Measurements from ENCODE around the gene DCST2. TPM values are rescaled to one million over a fixed set of nuclear protein-coding genes. Genes with fewer than 3 reads are reported as not detected.
"Not testable (repeated sequence)": the region's sequence is repeated elsewhere in the genome, so short reads cannot be mapped to it uniquely, and the experiment has no call there.

DCST2 gene
- total RNA-seq, 1 experiment from 2014 or later, result not detected

GRCh38 chr1:154998818-154999570, 34.6 kb downstream of the DCST2 start:
- DNase-seq (ENCODE audit: low spot score), result no peak

GRCh38 chr1:154998201-154998780, 35.3 kb downstream of the DCST2 start:
- no peak for DNase-seq (ENCODE audit: low spot score)

- no peak for DNase-seq (ENCODE audit: low spot score)
Measured at GRCh38 chr1:154996966-154997701, 36.4 kb downstream of the DCST2 start.

GRCh38 chr1:154995301-154995983, 38.1 kb downstream of the DCST2 start:
- DNase-seq (ENCODE audit: low spot score), result peak; percentile 81

- DNase-seq (ENCODE audit: low spot score), result no peak
Measured at GRCh38 chr1:154994591-154994990, 39.0 kb downstream of the DCST2 start.

GRCh38 chr1:154994269-154994587, 39.4 kb downstream of the DCST2 start:
- DNase-seq (ENCODE audit: low spot score), result no peak

- DNase-seq (ENCODE audit: low spot score), result no peak
Measured at GRCh38 chr1:154993572-154994268, 39.9 kb downstream of the DCST2 start, which contains the start of gene LENEP. LENEP (plus strand) TSS chr1:154993586; CDS start chr1:154993608, 22 bp downstream.

GRCh38 chr1:154992721-154993571, 40.6 kb downstream of the DCST2 start:
- DNase-seq (ENCODE audit: low spot score), result peak; percentile 49

- DNase-seq (ENCODE audit: low spot score), result no peak
Measured at GRCh38 chr1:154990276-154990675, 43.3 kb downstream of the DCST2 start.

- DNase-seq (ENCODE audit: low spot score), result no peak
Measured at GRCh38 chr1:154989195-154989860, 44.3 kb downstream of the DCST2 start.

GRCh38 chr1:154988058-154988954, 45.3 kb downstream of the DCST2 start:
- DNase-seq (ENCODE audit: low spot score), result no peak

GRCh38 chr1:154987326-154987725, 46.3 kb downstream of the DCST2 start:
- no peak for DNase-seq (ENCODE audit: low spot score)

GRCh38 chr1:154986736-154987135, 46.8 kb downstream of the DCST2 start:
- not testable (repeated sequence) for DNase-seq (ENCODE audit: low spot score)

GRCh38 chr1:154983776-154984466, 49.7 kb downstream of the DCST2 start:
- DNase-seq (ENCODE audit: low spot score), result no peak

- DNase-seq (ENCODE audit: low spot score), result peak; percentile 99
Measured at GRCh38 chr1:154982897-154983648, 50.5 kb downstream of the DCST2 start, which contains the start of gene FLAD1. FLAD1 (plus strand) TSS chr1:154983344; CDS start chr1:154983695, 351 bp downstream.

GRCh38 chr1:154982341-154982740, 51.2 kb downstream of the DCST2 start:
- no peak for DNase-seq (ENCODE audit: low spot score)

- DNase-seq (ENCODE audit: low spot score), result no peak
Measured at GRCh38 chr1:154978360-154978759, 55.2 kb downstream of the DCST2 start.

Data from H4 (cell line).